GM18861 (cell line): ENCODE data around the gene RAB19.

Experiments
- ATAC-seq: cut with Tn5 transposase; IDR thresholded peaks from one replicate; pipeline ENCODE4 v1.9.1; 2021; ENCODE audit not compliant: unreplicated experiment

RAB19 gene

GRCh38 chr7:140403878-140404564 lies at the start of gene RAB19:
RAB19 (plus strand) TSS chr7:140404058; CDS start chr7:140407647, 3,589 bp downstream.
- ATAC-seq, result no peak

DNA sequence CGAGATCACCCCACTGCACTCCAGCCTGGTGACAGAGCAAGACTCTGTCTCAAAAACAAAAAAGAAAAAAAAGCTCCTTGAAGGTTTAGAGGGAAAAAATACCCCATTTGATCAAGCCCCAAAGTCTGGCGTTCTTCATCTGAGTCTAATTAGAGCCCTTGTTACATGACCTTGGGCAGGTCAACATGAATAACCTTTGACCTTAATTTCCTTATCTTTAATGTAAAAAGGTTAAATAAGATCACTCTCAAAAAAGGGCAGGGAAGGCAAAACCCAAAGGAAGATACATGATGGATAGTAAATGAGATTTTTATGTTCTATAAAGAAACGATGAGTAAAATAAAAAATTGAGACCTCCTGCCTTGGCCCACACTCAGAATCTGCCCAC lies 45.8 kb upstream of the RAB19 start:
- no peak for ATAC-seq

DNA sequence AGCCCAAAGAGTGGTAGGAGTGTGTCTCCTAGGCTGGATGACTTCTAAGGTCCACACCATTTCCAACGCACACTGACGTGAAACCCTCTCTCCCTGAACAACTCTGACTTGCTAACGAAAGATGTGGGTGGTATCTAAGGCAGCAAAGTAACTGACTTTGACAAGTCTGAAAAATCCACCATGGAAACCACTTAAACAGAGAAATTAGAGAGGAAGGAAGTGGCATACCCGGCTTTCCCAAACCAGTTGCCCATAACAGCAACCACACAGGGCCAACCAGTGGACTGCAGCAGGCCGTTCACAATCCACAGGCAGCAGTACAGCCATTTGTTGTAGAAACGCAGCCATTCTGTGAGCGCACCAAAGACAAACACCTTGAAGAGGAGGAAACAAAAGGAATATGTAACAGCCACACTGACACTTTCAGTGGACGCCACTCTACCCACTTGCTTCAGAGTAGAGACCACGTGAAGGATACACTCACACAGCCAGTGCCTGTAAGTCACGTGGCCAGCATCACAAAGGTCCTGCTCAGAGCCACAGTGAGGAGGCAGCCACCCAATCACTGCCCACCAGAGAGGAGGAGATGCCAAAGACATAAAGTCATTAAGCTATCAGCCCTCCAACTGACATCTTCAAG lies 45.3 kb upstream of the RAB19 start:
- ATAC-seq, result no peak

- no peak for ATAC-seq
Measured at GRCh38 chr7:140360697-140361229, 43.1 kb upstream of the RAB19 start.

DNA sequence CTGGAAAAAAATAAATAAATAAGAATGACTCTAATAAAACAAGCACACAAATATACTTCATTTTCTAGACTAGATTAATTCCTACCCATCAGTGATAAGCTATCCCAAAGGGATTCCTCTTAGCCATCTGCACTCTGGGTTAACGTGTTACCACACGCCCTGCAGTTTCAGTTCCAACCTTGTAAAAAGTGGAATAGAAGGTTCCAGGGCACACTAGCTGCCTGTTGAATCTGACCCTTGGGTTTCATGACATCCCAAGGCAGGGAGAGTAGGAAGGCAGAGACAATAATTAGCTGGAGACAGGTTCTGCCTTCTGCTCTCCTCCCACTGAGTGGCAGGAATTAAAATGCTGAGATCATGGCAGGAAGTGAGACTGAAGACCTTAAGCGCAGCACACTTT lies 39.0 kb upstream of the RAB19 start:
- ATAC-seq, result no peak

DNA sequence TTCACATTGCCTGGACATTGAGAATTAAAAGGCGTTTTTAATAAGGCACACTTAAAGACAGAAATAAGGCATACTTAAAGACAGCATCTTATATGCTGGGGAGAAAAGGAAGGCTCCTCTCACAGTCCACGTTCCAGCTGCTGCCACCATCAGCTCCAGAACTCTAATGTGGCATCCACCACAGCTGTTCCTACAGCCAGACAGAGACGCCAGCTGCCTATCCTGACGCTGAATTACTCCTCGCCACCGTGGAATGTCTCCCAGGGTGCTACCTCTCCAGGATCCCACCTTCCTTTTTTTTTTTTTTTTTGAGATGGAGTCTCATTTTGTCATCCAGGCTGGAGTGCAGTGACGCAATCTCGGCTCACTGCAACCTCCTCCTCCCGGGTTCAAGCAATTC lies 36.3 kb upstream of the RAB19 start:
- ATAC-seq, result no peak

DNA sequence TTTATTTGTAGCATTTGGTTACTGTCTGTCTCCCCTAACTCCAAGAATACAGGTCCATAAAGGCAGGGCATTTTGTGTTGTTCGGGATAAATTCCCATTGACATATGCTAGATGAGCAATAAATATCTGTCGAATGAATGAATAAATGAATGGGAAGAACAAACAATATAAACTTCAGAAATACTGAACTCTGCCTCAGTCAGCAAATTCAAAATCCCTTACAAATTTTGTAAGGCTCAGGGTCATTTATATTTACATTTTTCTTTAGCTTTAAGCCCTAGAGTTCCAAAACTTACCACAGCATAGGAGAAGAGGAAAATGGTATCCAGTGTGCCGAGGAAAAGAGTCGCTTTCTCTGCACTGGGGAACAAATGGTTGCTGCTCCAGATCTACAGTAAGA lies 34.6 kb upstream of the RAB19 start:
- no peak for ATAC-seq

DNA sequence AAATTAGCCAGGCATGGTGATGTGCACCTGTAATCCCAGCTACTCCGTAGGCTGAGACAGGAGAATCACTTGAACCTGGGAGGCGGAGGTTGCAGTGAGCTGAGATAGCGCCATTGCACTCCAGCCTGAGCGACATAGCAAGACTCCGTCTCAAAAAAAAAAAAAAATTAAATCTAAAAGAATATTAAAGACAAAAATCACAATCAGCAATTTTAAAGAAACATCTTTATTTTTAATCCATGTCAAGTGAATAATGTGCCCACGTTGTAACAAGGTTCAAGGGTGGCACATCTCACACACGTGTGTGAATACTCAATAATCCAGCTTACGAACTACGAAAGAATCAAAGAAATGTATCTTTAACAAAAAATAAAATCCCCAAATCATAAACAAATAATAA lies 28.5 kb upstream of the RAB19 start:
- no peak for ATAC-seq

- ATAC-seq, result no peak
Measured at GRCh38 chr7:140375892-140376730, 27.7 kb upstream of the RAB19 start.

DNA sequence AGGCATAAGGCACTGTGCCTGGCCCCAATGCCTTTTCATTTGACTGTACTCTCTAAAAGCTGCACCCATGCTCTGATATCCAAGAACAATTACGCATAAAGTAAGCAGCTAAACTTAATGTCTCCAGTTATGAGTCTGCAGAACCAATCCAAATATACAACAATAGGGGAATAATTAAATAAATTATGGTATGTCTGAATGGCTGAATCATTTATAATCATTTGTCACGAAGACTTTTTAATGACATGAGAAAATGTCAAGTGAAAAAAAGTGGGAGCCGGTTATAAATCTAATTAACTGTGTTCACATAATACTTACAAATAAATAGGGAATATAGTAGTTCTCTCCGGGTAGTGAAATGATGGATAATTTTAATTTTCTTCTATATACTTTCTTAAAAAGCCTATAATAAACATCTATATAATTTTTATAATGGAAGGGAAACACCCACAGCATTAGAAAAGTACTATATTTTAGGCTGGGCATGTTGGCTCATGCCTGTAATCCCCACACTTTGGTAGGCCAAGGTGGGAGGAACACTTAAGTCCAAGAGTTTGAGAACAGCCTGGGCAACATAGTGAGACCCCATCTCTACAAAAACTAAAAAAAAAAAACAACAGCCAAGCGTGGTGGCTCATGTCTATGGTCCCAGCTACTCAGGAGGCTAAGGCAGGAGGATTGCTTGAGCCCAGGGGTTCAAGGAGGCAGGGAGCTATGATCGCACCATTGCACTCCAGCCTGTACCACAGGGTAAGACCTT lies 19.7 kb upstream of the RAB19 start:
- ATAC-seq, result no peak

DNA sequence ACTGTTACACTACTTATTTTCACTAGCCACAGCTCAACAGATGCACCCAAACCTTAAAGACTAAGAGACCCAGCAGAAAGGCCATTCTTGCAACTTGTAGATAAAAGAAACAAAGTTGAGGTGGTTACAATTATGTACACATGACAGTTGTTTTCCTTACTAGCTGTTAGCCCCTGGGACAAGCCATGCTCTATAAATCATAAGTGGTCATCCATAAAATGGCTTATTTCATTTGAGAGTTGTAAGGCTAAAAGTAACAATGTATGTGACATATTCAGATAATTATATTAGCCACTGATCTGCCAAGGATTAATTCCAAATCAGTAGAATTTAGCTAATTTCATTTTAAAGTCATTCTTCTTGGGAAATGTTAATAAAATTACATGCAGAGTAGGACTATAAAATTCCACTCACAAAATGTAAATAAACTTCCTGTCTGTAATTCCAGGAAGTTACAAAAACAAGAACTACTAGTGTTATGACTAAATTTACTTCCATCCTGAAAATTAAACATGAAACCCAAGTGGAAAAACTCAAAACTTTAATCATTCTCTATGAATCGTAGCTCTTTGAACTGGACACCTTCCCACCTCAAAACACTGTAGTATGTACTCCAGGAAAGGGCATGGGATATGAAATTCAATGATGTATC lies 18.8 kb upstream of the RAB19 start:
- ATAC-seq, result no peak

DNA sequence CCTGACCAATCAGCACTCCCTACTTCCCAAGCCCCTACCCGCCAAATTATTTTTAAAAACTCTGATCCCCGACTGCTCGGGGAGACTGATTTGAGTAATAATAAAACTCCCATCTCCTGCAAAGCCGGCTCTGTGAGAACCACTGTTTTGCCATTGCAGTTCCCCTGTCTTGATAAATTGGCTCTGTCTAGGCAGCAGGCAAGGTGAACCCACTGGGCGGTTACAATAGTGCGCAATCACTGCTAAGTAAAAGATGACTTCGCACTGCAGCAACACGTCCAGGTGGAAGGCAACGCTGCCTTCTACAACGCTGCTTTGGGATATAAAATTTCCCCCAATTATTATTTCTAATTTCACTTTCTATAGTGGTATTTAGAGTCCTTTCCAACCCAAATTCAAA lies 14.4 kb upstream of the RAB19 start:
- no peak for ATAC-seq

GRCh38 chr7:140390034-140390433 lies 13.8 kb upstream of the RAB19 start:
- ATAC-seq, result no peak

- ATAC-seq, result peak; percentile 69
Measured at GRCh38 chr7:140390466-140391190, 13.2 kb upstream of the RAB19 start.

- ATAC-seq, result no peak
Measured at GRCh38 chr7:140391634-140392033, 12.2 kb upstream of the RAB19 start.

DNA sequence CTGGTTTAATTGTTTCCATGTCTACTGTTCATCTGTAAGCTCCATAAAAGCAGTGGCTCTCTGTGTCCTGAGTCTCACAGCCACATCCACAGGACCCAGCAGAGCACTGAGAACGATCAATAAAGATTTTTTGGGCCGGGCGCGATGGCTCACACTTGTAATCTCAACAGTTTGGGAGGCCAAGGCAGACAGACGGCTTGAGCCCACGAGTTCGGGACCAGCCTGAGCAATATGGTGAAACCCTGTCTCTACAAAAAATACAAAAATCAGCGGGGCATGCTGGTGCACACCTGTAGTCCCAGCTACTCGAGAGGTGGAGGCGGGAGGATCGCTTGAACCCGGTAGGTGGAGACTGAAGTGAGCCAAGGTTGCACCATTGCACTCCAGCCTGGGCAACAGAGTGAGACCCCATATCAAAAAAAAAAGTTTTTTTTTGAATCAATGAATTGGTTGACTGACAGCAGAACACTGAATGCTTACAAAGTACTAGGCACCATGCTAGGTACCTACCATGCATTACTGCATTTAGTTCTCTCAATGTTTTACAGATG lies 10.0 kb upstream of the RAB19 start:
- ATAC-seq, result no peak

GRCh38 chr7:140397784-140398750 lies 5.8 kb upstream of the RAB19 start, which contains the start of gene SLC37A3:
SLC37A3 (minus strand) TSS chr7:140398530; CDS start chr7:140382526, 16,004 bp downstream.
- peak; percentile 95 for ATAC-seq

DNA sequence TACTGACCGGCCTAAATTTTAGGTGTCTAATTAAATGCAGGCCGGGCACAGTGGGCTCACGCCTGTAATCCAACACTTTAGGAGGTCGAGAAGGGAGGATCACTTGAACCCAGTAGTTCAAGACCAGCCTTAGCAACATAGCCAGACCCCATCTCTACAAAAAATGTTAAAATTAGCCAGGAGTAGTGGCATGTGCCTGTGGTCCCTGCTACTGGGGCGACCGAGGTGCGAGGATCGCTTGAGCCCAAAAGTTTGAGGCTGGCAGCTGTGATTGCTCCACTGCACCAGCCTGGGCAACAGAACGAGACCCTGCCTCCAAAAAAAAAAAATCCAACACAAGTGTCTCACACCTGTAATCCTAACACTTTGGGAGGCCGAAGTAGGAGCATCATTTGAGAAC lies 5.0 kb upstream of the RAB19 start:
- no peak for ATAC-seq
